SK-N-SH (cell line): ENCODE data around the gene DDX24. TPM values are rescaled to one million over a fixed set of nuclear protein-coding genes. Genes with fewer than 3 reads are reported as not detected.
A peak's percentile ranks its signal among the peaks of the same experiment; 100 is the strongest.

Experiments
- CTCF ChIA-PET: fragments of 300-600, 350-600 bp; formaldehyde crosslinking; extraction: SDS; loops from one replicate; lab custom pipeline; 2021; lab: Yijun Ruan, JAX
- POLR2A ChIA-PET: fragments of 350-600 bp; sonication (Branson Sonifier 250); formaldehyde crosslinking; extraction: SDS; loops from one replicate; lab custom pipeline; 2020; ENCODE audit warnings: antibody characterized with exemption, inconsistent platforms; lab: Yijun Ruan, JAX
- DNase-seq: peaks from one replicate; pipeline ENCODE4 v3.0.0; 2012
- H2AFZ ChIP-seq: fragments of 200-600 bp; sonication (generic); 2 replicates; pipeline ENCODE4 v1.8.1; 2016; ENCODE audit warnings: antibody characterized with exemption, mild to moderate bottlenecking, low read depth
- H3F3A ChIP-seq: fragments of 200-600 bp; sonication (generic); replicated peaks from 2 replicates; pipeline ENCODE3; 2016; ENCODE audit warnings: antibody characterized with exemption, mild to moderate bottlenecking; ENCODE audit not compliant: insufficient read depth
- H3K27ac ChIP-seq, 2 experiments: fragments of 200-500 bp in 1 of 2; fragments of 200-600 bp in 1 of 2; sonication (Bioruptor generic) in 1 of 2; sonication (generic), shearing (Covaris generic) in 1 of 2; 2 replicates each; pipeline versions ENCODE4 v1.5.1 to v1.6.1; 2014 to 2016; ENCODE audit warnings: low read depth in 2 of 2, inconsistent platforms in 1 of 2, low read length in 1 of 2, mild to moderate bottlenecking in 1 of 2, mixed read lengths in 1 of 2
- H3K27me3 ChIP-seq: fragments of 200-600 bp; sonication (generic), shearing (Covaris generic); 2 replicates; pipeline ENCODE4 v1.6.1; 2016; ENCODE audit warnings: mixed run types; ENCODE audit not compliant: insufficient read depth
- H3K36me3 ChIP-seq, 2 experiments: fragments of 200-500 bp in 1 of 2; fragments of 200-600 bp in 1 of 2; sonication (Bioruptor generic) in 1 of 2; sonication (generic) in 1 of 2; replicated peaks in 1 of 2; 2 replicates each; pipeline versions ENCODE3 to v1.5.1; 2014 to 2016; ENCODE audit warnings: low read length in 1 of 2, mild to moderate bottlenecking in 1 of 2; ENCODE audit not compliant: insufficient read depth in 2 of 2, control insufficient read depth in 1 of 2
- H3K4me1 ChIP-seq, 2 experiments: fragments of 200-500 bp in 1 of 2; fragments of 200-600 bp in 1 of 2; sonication (Bioruptor generic) in 1 of 2; sonication (generic), shearing (Covaris generic) in 1 of 2; 2 replicates each; pipeline versions ENCODE4 v1.5.1 to v1.6.1; 2014 to 2016; ENCODE audit warnings: low read depth in 1 of 2, low read length in 1 of 2, mixed run types in 1 of 2; ENCODE audit not compliant: insufficient read depth in 2 of 2, control insufficient read depth in 1 of 2
- H3K4me2 ChIP-seq: fragments of 200-600 bp; sonication (generic), shearing (Covaris generic); 2 replicates; pipeline ENCODE4 v1.6.1; 2017; ENCODE audit warnings: mixed run types
- H3K4me3 ChIP-seq, 2 experiments: fragments of 200-500 bp in 1 of 2; fragments of 200-600 bp in 1 of 2; sonication (Bioruptor generic) in 1 of 2; sonication (generic), shearing (Covaris generic) in 1 of 2; 2 replicates each; pipeline versions ENCODE4 v1.5.1 to v1.8.1; 2014 to 2016; ENCODE audit warnings: low read depth in 2 of 2, inconsistent platforms in 1 of 2, low read length in 1 of 2, mild to moderate bottlenecking in 1 of 2, mixed read lengths in 1 of 2, moderate library complexity in 1 of 2
- H3K79me2 ChIP-seq: fragments of 200-600 bp; sonication (generic); 2 replicates; pipeline ENCODE4 v1.8.1; 2017; ENCODE audit warnings: mild to moderate bottlenecking; ENCODE audit not compliant: insufficient read depth
- H3K9ac ChIP-seq: fragments of 200-600 bp; sonication (generic); 2 replicates; pipeline ENCODE4 v1.6.1; 2017; ENCODE audit warnings: mixed run types
- H3K9me2 ChIP-seq: fragments of 200-600 bp; sonication (generic); 2 replicates; pipeline ENCODE4 v1.6.1; 2017; ENCODE audit warnings: mixed run types
- H3K9me3 ChIP-seq: fragments of 200-600 bp; sonication (generic); 2 replicates; pipeline ENCODE4 v1.6.1; 2017; ENCODE audit warnings: mixed run types, mild to moderate bottlenecking, moderate library complexity
- H4K20me1 ChIP-seq: fragments of 200-600 bp; sonication (generic); 2 replicates; pipeline ENCODE4 v1.6.1; 2017; ENCODE audit warnings: mild to moderate bottlenecking, mixed run types; ENCODE audit not compliant: insufficient read depth
- CHD2 ChIP-seq: fragments of 150-350 bp; IDR thresholded peaks from 2 replicates; pipeline ENCODE4 v1.6.1; 2018; ENCODE audit warnings: low read length; ENCODE audit not compliant: partially characterized antibody
- CTCF ChIP-seq: fragments of 200-600 bp; sonication (generic); IDR thresholded peaks from 2 replicates; pipeline ENCODE4 v1.6.1; 2017; ENCODE audit warnings: antibody characterized with exemption, mild to moderate bottlenecking, moderate library complexity
- EP300 ChIP-seq, 2 experiments: IDR thresholded peaks; 2 replicates each; pipeline versions ENCODE4 v1.4.0 to v1.6.1; 2012; ENCODE audit warnings: borderline replicate concordance in 1 of 2, low read depth in 1 of 2, low read length in 1 of 2
- FOSL2 ChIP-seq: IDR thresholded peaks from 2 replicates; pipeline ENCODE4 v1.4.0; 2012; ENCODE audit warnings: low read depth, mild to moderate bottlenecking, moderate library complexity, borderline replicate concordance
- FOXJ3 ChIP-seq: sonication (generic); formaldehyde crosslinking; IDR thresholded peaks from 2 replicates; pipeline ENCODE4 v1.5.1; 2020; ENCODE audit warnings: mild to moderate bottlenecking, missing genetic modification reagents
- FOXM1 ChIP-seq: IDR thresholded peaks from 2 replicates; pipeline ENCODE4 v1.4.0; 2012; ENCODE audit warnings: low read depth, mild to moderate bottlenecking
- GABPA ChIP-seq: IDR thresholded peaks from 2 replicates; pipeline ENCODE4 v1.4.0; 2012; ENCODE audit warnings: low read depth, mild to moderate bottlenecking
- IRF3 ChIP-seq: fragments of 150-350 bp; IDR thresholded peaks from 2 replicates; pipeline ENCODE4 v1.6.1; 2016; ENCODE audit warnings: mild to moderate bottlenecking, low read depth, low read length
- JUND ChIP-seq: IDR thresholded peaks from 2 replicates; pipeline ENCODE4 v1.4.0; 2012
- MAX ChIP-seq: IDR thresholded peaks from 2 replicates; pipeline ENCODE4 v1.4.0; 2012; ENCODE audit warnings: low read depth
- MEF2A ChIP-seq: IDR thresholded peaks from 2 replicates; pipeline ENCODE4 v1.4.0; 2012; ENCODE audit warnings: low read depth, borderline replicate concordance
- POLR2AphosphoS5 ChIP-seq: IDR thresholded peaks from 2 replicates; pipeline ENCODE4 v1.6.1; 2012; ENCODE audit warnings: low read depth, low read length
- RAD21 ChIP-seq: IDR thresholded peaks from 2 replicates; pipeline ENCODE4 v1.6.1; 2012; ENCODE audit warnings: mild to moderate bottlenecking, low read length
- RCOR1 ChIP-seq: fragments of 150-350 bp; IDR thresholded peaks from 2 replicates; pipeline ENCODE4 v1.6.1; 2017; ENCODE audit warnings: antibody characterized with exemption, low read length
- RFX5 ChIP-seq: IDR thresholded peaks from 2 replicates; pipeline ENCODE4 v1.6.1; 2012; ENCODE audit warnings: mild to moderate bottlenecking, improper control_type of control experiment, low read length
- RXRA ChIP-seq: IDR thresholded peaks from 2 replicates; pipeline ENCODE4 v1.4.0; 2012; ENCODE audit warnings: low read depth, mild to moderate bottlenecking, borderline replicate concordance
- SIN3A ChIP-seq: IDR thresholded peaks from 2 replicates; pipeline ENCODE4 v1.6.1; 2012; ENCODE audit warnings: low read depth, mild to moderate bottlenecking, low read length, moderate library complexity, borderline replicate concordance
- TAF1 ChIP-seq: IDR thresholded peaks from 2 replicates; pipeline ENCODE4 v1.6.1; 2012; ENCODE audit warnings: low read depth, mild to moderate bottlenecking, low read length, moderate library complexity, borderline replicate concordance
- TCF12 ChIP-seq: IDR thresholded peaks from 2 replicates; pipeline ENCODE4 v1.4.0; 2012
- YY1 ChIP-seq: IDR thresholded peaks from 2 replicates; pipeline ENCODE4 v1.4.0; 2012; ENCODE audit warnings: low read depth, mild to moderate bottlenecking
- ZBTB33 ChIP-seq: IDR thresholded peaks from 2 replicates; pipeline ENCODE4 v1.4.0; 2012; ENCODE audit warnings: low read depth, borderline replicate concordance
- WGBS: methylation state at CpG from one replicate; pipeline ENCODE4 v1.1.6; 2017; ENCODE audit warnings: low lambda C conversion rate; 5-methylcytosine and 5-hydroxymethylcytosine counted together
- polyA plus RNA-seq, 3 experiments: library from polyadenylated mRNA; depleted of rRNA; stranded (reverse); fragments of >200 nt; gene quantifications; 2 replicates each; pipeline ENCODE4 v1.2.3, GENCODE V29; 2012
- TF ChIP-seq, protein P1 (sequence below): fragments of 150-350 bp; IDR thresholded peaks from 2 replicates; pipeline ENCODE4 v1.6.1; 2017; ENCODE audit warnings: antibody characterized with exemption, low read length, low read depth, borderline replicate concordance
- TF ChIP-seq, protein P2 (sequence below): IDR thresholded peaks from 2 replicates; pipeline ENCODE4 v1.4.0; 2012; ENCODE audit warnings: low read depth, borderline replicate concordance

DDX24 gene
- polyA plus RNA-seq, 1 of the 3 experiments (the other 2 are of a cell fraction): 108 TPM

- TF ChIP-seq EP300 (IDR thresholded peaks at IDR 0.05; ENCODE audit: borderline replicate concordance in 1 of 2, low read depth in 1 of 2, low read length in 1 of 2) (no peak), TAF1 (no peak)
- Histone ChIP-seq H3K4me1 (peaks cover 0 to 11% of the 10 kb centered on the region in 2 experiments; a peak in 2 of 4 replicates), H4K20me1 (no peaks in the 10 kb centered on the region), H3K9ac (no peak overlapping the region), H3K27ac (no peak overlapping the region), H2AFZ (no peak overlapping the region), H3K27me3 (no peaks in the 10 kb centered on the region), H3K9me3 (no peaks in the 10 kb centered on the region), H3K4me2 (no peak overlapping the region), H3K9me2 (no peaks in the 10 kb centered on the region), H3F3A (no peaks in the 10 kb centered on the region), H3K4me3 (no peak overlapping the region), H3K36me3 (no peaks in the 10 kb centered on the region), H3K79me2 (no peaks in the 10 kb centered on the region)
- ChIA-PET CTCF (no interaction called here), POLR2A (no interaction called here)
- no peak for DNase-seq
- WGBS: 93% methylated on average over 3 of the region's 10 CpGs
Observed at GRCh38 chr14:94101748-94102147, 20.7 kb upstream of the DDX24 start.

DNA sequence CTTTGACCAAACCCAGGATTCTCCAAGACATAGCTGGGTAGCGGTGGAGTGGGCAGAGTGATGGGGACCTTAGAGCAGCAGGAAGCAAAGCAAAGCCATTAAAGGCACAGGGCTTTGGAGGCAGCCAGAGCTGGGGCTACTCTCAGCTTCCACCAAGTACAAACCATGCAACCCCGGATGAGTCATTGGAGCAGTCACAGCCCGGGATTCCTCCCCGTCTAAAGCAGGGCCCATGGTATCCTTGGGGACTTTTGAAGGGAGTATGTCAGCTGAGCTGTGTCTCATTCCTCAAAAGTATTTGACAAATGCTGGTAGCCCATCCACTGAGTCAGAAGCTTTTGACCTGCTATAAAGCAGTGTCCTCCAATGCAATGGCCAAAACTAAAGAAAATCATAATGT is 19.8 kb upstream of the DDX24 start:
- no peak overlapping the region for H3K4me2 ChIP-seq
- DNase-seq: no peak
- no peak overlapping the region for H3K9ac ChIP-seq
- H3K27me3 ChIP-seq: no peaks in the 10 kb centered on the region
- H3K36me3 ChIP-seq: no peaks in the 10 kb centered on the region
- no peak overlapping the region for H3K4me3 ChIP-seq
- 0 out of 4 replicates have a peak overlapping the region, but pooled peaks of 1 of the 2 experiments have one; percentile 23 for H3K27ac ChIP-seq
- WGBS: 57% methylated on average over 4 of the region's 4 CpGs
- H3K9me2 ChIP-seq: no peaks in the 10 kb centered on the region
- no peaks in the 10 kb centered on the region for H3F3A ChIP-seq
- no peak overlapping the region for H2AFZ ChIP-seq
- H3K4me1 ChIP-seq: peaks cover 0 to 11% of the 10 kb centered on the region in 2 experiments; a peak in 2 of 4 replicates
- H4K20me1 ChIP-seq: no peaks in the 10 kb centered on the region
- ChIA-PET POLR2A (no interaction called here), CTCF (interaction anchor here (0.9 to 2.2 kb wide), 3 partner anchors 10 to 36 kb away, joined by 3 to 8 read pairs (median 6); partner anchors contain the start of gene IFI27)
- H3K79me2 ChIP-seq: no peaks in the 10 kb centered on the region
- no peaks in the 10 kb centered on the region for H3K9me3 ChIP-seq
- TF ChIP-seq IRF3: no peak
- no peak for TF ChIP-seq POLR2AphosphoS5
- TF ChIP-seq JUND: peak; percentile 53
- no peak for TF ChIP-seq RAD21
- no peak for TF ChIP-seq RFX5
- no peak for TF ChIP-seq MEF2A
- TF ChIP-seq, protein P1, sequence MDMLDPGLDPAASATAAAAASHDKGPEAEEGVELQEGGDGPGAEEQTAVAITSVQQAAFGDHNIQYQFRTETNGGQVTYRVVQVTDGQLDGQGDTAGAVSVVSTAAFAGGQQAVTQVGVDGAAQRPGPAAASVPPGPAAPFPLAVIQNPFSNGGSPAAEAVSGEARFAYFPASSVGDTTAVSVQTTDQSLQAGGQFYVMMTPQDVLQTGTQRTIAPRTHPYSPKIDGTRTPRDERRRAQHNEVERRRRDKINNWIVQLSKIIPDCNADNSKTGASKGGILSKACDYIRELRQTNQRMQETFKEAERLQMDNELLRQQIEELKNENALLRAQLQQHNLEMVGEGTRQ: no peak
- TF ChIP-seq GABPA: no peak
- no peak for TF ChIP-seq CHD2
- no peak for TF ChIP-seq RCOR1
- TF ChIP-seq MAX: 0 out of 2 replicates have a peak, but pooled peaks have one; percentile 27
- no peak for TF ChIP-seq FOXJ3 (CRISPR knock-in tag)
- TF ChIP-seq TAF1: no peak
- TF ChIP-seq RXRA: no peak
- TF ChIP-seq CTCF: no peak
- no peak for TF ChIP-seq FOXM1
- TF ChIP-seq ZBTB33: no peak
- no peak for TF ChIP-seq TCF12
- peak; percentile 84 for TF ChIP-seq FOSL2
- no peak for TF ChIP-seq YY1
- TF ChIP-seq, protein P2, sequence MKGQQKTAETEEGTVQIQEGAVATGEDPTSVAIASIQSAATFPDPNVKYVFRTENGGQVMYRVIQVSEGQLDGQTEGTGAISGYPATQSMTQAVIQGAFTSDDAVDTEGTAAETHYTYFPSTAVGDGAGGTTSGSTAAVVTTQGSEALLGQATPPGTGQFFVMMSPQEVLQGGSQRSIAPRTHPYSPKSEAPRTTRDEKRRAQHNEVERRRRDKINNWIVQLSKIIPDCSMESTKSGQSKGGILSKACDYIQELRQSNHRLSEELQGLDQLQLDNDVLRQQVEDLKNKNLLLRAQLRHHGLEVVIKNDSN: no peak
- TF ChIP-seq SIN3A: no peak
